ENCODE measurements around the gene CD82.

DNA sequence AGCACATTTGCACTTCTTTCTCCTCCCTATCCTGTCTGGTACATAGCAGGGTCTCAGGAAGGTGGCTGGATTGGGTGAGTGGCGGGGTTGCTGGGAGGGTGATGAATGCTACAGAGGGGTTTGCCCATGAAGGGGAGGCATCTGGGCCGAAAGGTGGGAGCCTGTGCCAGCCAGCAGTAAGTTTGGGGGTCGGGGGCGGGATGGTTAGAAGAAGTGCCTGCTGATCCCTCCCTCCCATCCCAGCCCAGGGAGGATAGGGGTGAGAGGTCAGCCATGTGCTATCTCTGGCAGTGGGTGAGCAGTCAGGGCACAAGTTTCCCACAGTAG lies 2.8 kb downstream of the CD82 start:
- TF ChIP-seq, protein P1, sequence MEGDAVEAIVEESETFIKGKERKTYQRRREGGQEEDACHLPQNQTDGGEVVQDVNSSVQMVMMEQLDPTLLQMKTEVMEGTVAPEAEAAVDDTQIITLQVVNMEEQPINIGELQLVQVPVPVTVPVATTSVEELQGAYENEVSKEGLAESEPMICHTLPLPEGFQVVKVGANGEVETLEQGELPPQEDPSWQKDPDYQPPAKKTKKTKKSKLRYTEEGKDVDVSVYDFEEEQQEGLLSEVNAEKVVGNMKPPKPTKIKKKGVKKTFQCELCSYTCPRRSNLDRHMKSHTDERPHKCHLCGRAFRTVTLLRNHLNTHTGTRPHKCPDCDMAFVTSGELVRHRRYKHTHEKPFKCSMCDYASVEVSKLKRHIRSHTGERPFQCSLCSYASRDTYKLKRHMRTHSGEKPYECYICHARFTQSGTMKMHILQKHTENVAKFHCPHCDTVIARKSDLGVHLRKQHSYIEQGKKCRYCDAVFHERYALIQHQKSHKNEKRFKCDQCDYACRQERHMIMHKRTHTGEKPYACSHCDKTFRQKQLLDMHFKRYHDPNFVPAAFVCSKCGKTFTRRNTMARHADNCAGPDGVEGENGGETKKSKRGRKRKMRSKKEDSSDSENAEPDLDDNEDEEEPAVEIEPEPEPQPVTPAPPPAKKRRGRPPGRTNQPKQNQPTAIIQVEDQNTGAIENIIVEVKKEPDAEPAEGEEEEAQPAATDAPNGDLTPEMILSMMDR (conservative IDR thresholded peaks at IDR 0.05; ENCODE audit: low read length) = no peak
- no peak for TF ChIP-seq EZH2phosphoT487 (IDR thresholded peaks at IDR 0.05; ENCODE audit: borderline replicate concordance, low read depth, low read length)
